Uterus (tissue), 2 donors: ENCODE measurements around the gene AMN.

Experiments used
- CTCF ChIP-seq, 4 experiments: fragments of 200-600 bp in 2 of 4; fragments of 450-650 bp in 2 of 4; sonication (generic) in 2 of 4; IDR thresholded peaks; one replicate each; pipeline ENCODE4 v1.5.1; 2016 to 2019; ENCODE audit warnings: antibody characterized with exemption in 4 of 4, mild to moderate bottlenecking in 2 of 4, moderate library complexity in 1 of 4
- POLR2A ChIP-seq, 2 donors: fragments of 450-650 bp; IDR thresholded peaks; one replicate each; pipeline ENCODE4 v1.6.1; 2016; ENCODE audit warnings: antibody characterized with exemption in 2 of 2, mild to moderate bottlenecking in 1 of 2, moderate library complexity in 1 of 2

GRCh38 chr14:102943454-102943853 is 21.0 kb downstream of the AMN start:
- TF ChIP-seq CTCF (IDR thresholded peaks at IDR 0.05): no peak
- no peak for TF ChIP-seq POLR2A (IDR thresholded peaks at IDR 0.05)
